ENCODE measurements around the gene SDCCAG8.
A peak's percentile ranks its signal among the peaks of the same experiment; 100 is the strongest.
"Not testable (repeated sequence)": the region's sequence is repeated elsewhere in the genome, so short reads cannot be mapped to it uniquely, and the experiment has no call there.

Gene SDCCAG8

GRCh38 chr1:243287652-243288051 is 31.8 kb downstream of the SDCCAG8 start:
- no peak for DNase-seq

- DNase-seq, result no peak
These were observed 32.2 kb downstream of the SDCCAG8 start for GRCh38 chr1:243288062-243288461.

- DNase-seq, result no peak
These were observed 35.5 kb downstream of the SDCCAG8 start for GRCh38 chr1:243291292-243291691.

- DNase-seq, result no peak
These were observed 36.3 kb downstream of the SDCCAG8 start for GRCh38 chr1:243292117-243292516.

- DNase-seq, result no peak
These were observed 38.3 kb downstream of the SDCCAG8 start for GRCh38 chr1:243293941-243294722.

- no peak for DNase-seq
These were observed 38.9 kb downstream of the SDCCAG8 start for GRCh38 chr1:243294723-243295121.

GRCh38 chr1:243299069-243299468 is 43.2 kb downstream of the SDCCAG8 start:
- DNase-seq, result no peak

- no peak for DNase-seq
These were observed 45.2 kb downstream of the SDCCAG8 start for GRCh38 chr1:243301059-243301458.

GRCh38 chr1:243311809-243312208 is 56.0 kb downstream of the SDCCAG8 start:
- DNase-seq, result no peak

- DNase-seq, result no peak
These were observed 57.3 kb downstream of the SDCCAG8 start for GRCh38 chr1:243312952-243313634.

GRCh38 chr1:243313635-243314536 is 58.0 kb downstream of the SDCCAG8 start:
- no peak for DNase-seq

GRCh38 chr1:243315455-243315854 is 59.6 kb downstream of the SDCCAG8 start:
- no peak for DNase-seq

- no peak for DNase-seq
These were observed 60.1 kb downstream of the SDCCAG8 start for GRCh38 chr1:243315893-243316292.

- no peak for DNase-seq
These were observed 60.6 kb downstream of the SDCCAG8 start for GRCh38 chr1:243316366-243316989.

GRCh38 chr1:243320224-243320623 is 64.4 kb downstream of the SDCCAG8 start:
- DNase-seq, result no peak

- DNase-seq, result no peak
These were observed 66.5 kb downstream of the SDCCAG8 start for GRCh38 chr1:243322326-243322725.

GRCh38 chr1:243323491-243323890 is 67.7 kb downstream of the SDCCAG8 start:
- no peak for DNase-seq

- DNase-seq, result peak; percentile 13
These were observed 69.6 kb downstream of the SDCCAG8 start for GRCh38 chr1:243325305-243325890.

GRCh38 chr1:243332440-243332839 is 76.6 kb downstream of the SDCCAG8 start:
- DNase-seq, result no peak

- DNase-seq, result no peak
These were observed 79.5 kb downstream of the SDCCAG8 start for GRCh38 chr1:243335292-243335691.

GRCh38 chr1:243336163-243336562 is 80.3 kb downstream of the SDCCAG8 start:
- DNase-seq, result no peak

GRCh38 chr1:243338848-243339247 is 83.0 kb downstream of the SDCCAG8 start:
- not testable (repeated sequence) for DNase-seq

Data from amniotic stem cell (primary cell).